Panc1 (cell line): ENCODE data around the gene CD34. TPM values are rescaled to one million over a fixed set of nuclear protein-coding genes. Genes with fewer than 3 reads are reported as not detected.

Source experiments
- ATAC-seq: fragments of 200-7000 bp; cut with Tn5 transposase; 2 replicates; pipeline ENCODE4 v1.9.1; 2020; ENCODE audit warnings: mild to moderate bottlenecking, moderate library complexity
- BruUV-seq: library from RNA; stranded (reverse); fragments of 400-500 nt; replicated peaks from 2 replicates; lab custom pipeline; 2021; lab: Mats Ljungman, UMichigan
- CTCF ChIA-PET: fragments of 300-600 bp; sonication (Branson Sonifier 250); formaldehyde crosslinking; loops from one replicate; lab custom pipeline; 2022; ENCODE audit warnings: antibody characterized with exemption; lab: Charles Lee
- POLR2A ChIA-PET: fragments of 300-600 bp; sonication (Branson Sonifier 250); formaldehyde crosslinking; loops from one replicate; lab custom pipeline; 2022; ENCODE audit warnings: antibody characterized with exemption; lab: Charles Lee
- DNase-seq: peaks from one replicate; pipeline ENCODE4 v3.0.0-alpha.2; 2010; ENCODE audit warnings: low read depth, low spot score
- H3K27ac ChIP-seq: 2 replicates; pipeline ENCODE4 v1.5.1; 2011; ENCODE audit warnings: mild to moderate bottlenecking, low read length, inconsistent platforms
- H3K27me3 ChIP-seq: fragments of 200-500 bp; sonication (Bioruptor generic); 2 replicates; pipeline ENCODE4 v1.6.0; 2014; ENCODE audit warnings: low read length, inconsistent platforms; ENCODE audit not compliant: control insufficient read depth, insufficient read depth
- H3K36me3 ChIP-seq: fragments of 200-500 bp; sonication (Bioruptor generic); 2 replicates; pipeline ENCODE4 v1.5.1; 2014; ENCODE audit warnings: inconsistent platforms, mild to moderate bottlenecking, low read length, moderate library complexity; ENCODE audit not compliant: control insufficient read depth, insufficient read depth
- H3K4me1 ChIP-seq: 2 replicates; pipeline ENCODE4 v1.5.1; 2011; ENCODE audit warnings: inconsistent platforms, mild to moderate bottlenecking, low read length, moderate library complexity; ENCODE audit not compliant: control insufficient read depth, insufficient read depth
- H3K4me3 ChIP-seq, 2 experiments: 2 replicates each; pipeline ENCODE4 v1.5.1; 2011 to 2012; ENCODE audit warnings: low read depth in 2 of 2, low read length in 2 of 2, mild to moderate bottlenecking in 2 of 2, inconsistent platforms in 1 of 2, moderate library complexity in 1 of 2
- H3K9me3 ChIP-seq: fragments of 200-500 bp; sonication (Bioruptor generic); 2 replicates; pipeline ENCODE4 v1.5.1; 2014; ENCODE audit warnings: low read depth, mild to moderate bottlenecking, inconsistent platforms, low read length, moderate library complexity; ENCODE audit not compliant: control insufficient read depth, insufficient read depth
- CTCF ChIP-seq: fragments of 450-650 bp; IDR thresholded peaks from 2 replicates; pipeline ENCODE4 v1.5.1; 2017; ENCODE audit warnings: mild to moderate bottlenecking
- POLR2AphosphoS5 ChIP-seq: IDR thresholded peaks from 2 replicates; pipeline ENCODE4 v1.6.1; 2012; ENCODE audit warnings: mild to moderate bottlenecking, low read depth, low read length, moderate library complexity
- REST ChIP-seq, 2 experiments: IDR thresholded peaks; 2 replicates each; pipeline ENCODE4 v1.6.1; 2011 to 2012; ENCODE audit warnings: low read depth in 2 of 2, control low read depth in 1 of 2, low read length in 1 of 2, mild to moderate bottlenecking in 1 of 2, moderate library complexity in 1 of 2; ENCODE audit not compliant: insufficient read depth in 1 of 2
- SIN3A ChIP-seq: IDR thresholded peaks from 2 replicates; pipeline ENCODE4 v1.6.1; 2012; ENCODE audit warnings: low read depth, mild to moderate bottlenecking, low read length, moderate library complexity, borderline replicate concordance; ENCODE audit not compliant: insufficient read depth
- TCF7L2 ChIP-seq: IDR thresholded peaks from 2 replicates; pipeline ENCODE4 v1.6.1; 2011; ENCODE audit warnings: mild to moderate bottlenecking, low read depth, low read length, inconsistent platforms
- in situ Hi-C: cut with HindIII; loops from 2 replicates; pipeline ENCODE4 v1.10.0; 2016; ENCODE audit warnings: low sequenced_read_pairs, low pct_unique_long_range_greater_than_20kb
- intact Hi-C: fragments of 100-400 bp; cut with micrococcal nuclease; formaldehyde crosslinking; loops from one replicate; pipeline ENCODE4 v1.10.0; 2022; ENCODE audit not compliant: unreplicated experiment
- total RNA-seq: library from RNA; stranded (reverse); gene quantifications from one replicate; pipeline ENCODE4 v1.2.1, GENCODE V29; 2021; ENCODE audit not compliant: unreplicated experiment

Gene CD34
- total RNA-seq, 1 experiment from 2014 or later = 0.15 TPM

- H3K4me3 ChIP-seq = no peak overlapping the region
- CTCF ChIA-PET = interaction anchor here (0.6 kb wide), 1 partner anchor 45 kb away, joined by 6 read pairs; no protein-coding TSS in a partner anchor
- H3K27me3 ChIP-seq = no peaks in the 10 kb centered on the region
- H3K36me3 ChIP-seq = no peaks in the 10 kb centered on the region
- DNase-seq (no peak), ATAC-seq (no peak; the same call in 1 of the 2 replicates)
- no peaks in the 10 kb centered on the region for H3K4me1 ChIP-seq
- no peaks in the 10 kb centered on the region for H3K9me3 ChIP-seq
- H3K27ac ChIP-seq = no peak overlapping the region
- TF ChIP-seq REST (IDR thresholded peaks at IDR 0.05; ENCODE audit: insufficient read depth in 1 of 2, low read depth in 2 of 2, low read length in 1 of 2) (no peak), POLR2AphosphoS5 (no peak), SIN3A (no peak), CTCF (no peak), TCF7L2 (no peak)
- in situ Hi-C loops = no loop called here
- BruUV-seq = no TSS peak
- intact Hi-C loops = no loop called here
- POLR2A ChIA-PET = interaction anchor here (0.7 kb wide), 1 partner anchor 1864 kb away, joined by 3 read pairs; the partner anchor contains the start of gene IRF6
Observed at GRCh38 chr1:207941665-207942064, 30.7 kb upstream of the CD34 start.

GRCh38 chr1:207938016-207938415 is 27.1 kb upstream of the CD34 start:
- intact Hi-C loops = no loop called here
- Histone ChIP-seq H3K27ac (no peak overlapping the region), H3K36me3 (no peaks in the 10 kb centered on the region), H3K4me3 (no peak overlapping the region), H3K4me1 (no peaks in the 10 kb centered on the region), H3K27me3 (no peaks in the 10 kb centered on the region), H3K9me3 (peaks cover 5% of the 10 kb centered on the region; the same call in 1 of the 2 replicates)
- CTCF ChIA-PET = interaction anchor here (1.0 kb wide), 1 partner anchor 25 kb away, joined by 4 read pairs; no protein-coding TSS in a partner anchor
- POLR2A ChIA-PET = no interaction called here
- ATAC-seq = peak; percentile 93
- no TSS peak for BruUV-seq
- in situ Hi-C loops = no loop called here
- peak; percentile 85 for DNase-seq
- TF ChIP-seq TCF7L2 = no peak
- TF ChIP-seq POLR2AphosphoS5 = no peak
- TF ChIP-seq SIN3A = no peak
- TF ChIP-seq CTCF = no peak
- TF ChIP-seq REST (IDR thresholded peaks at IDR 0.05; ENCODE audit: insufficient read depth in 1 of 2, low read depth in 2 of 2, low read length in 1 of 2) = no peak
